RPMI8226 (cell line): ENCODE measurements around the gene ADAMTS4.

Experiments used
- DNase-seq: peaks from one replicate; pipeline ENCODE4 v3.0.0-alpha.2; 2015

The ADAMTS4 gene

DNA sequence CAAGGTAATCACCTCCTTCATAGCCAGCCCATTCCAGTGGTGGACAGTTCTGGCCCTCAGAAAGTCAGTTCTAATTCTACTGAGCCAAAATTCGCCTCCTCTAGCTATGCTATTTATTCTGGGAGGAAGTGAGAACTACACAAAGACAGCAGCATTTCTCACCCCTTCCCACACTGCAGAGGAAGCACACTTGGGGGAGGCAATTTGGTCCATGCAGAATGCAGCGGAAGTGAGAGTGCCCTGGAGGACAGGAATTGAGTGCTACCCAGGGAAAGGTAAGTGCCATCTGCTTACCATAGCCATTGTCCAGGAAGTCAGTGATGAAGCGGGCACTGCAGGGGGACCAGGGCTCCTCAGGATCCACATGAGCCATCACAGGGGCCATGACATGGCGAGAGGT is 3.7 kb downstream of the ADAMTS4 start:
- DNase-seq = no peak

DNA sequence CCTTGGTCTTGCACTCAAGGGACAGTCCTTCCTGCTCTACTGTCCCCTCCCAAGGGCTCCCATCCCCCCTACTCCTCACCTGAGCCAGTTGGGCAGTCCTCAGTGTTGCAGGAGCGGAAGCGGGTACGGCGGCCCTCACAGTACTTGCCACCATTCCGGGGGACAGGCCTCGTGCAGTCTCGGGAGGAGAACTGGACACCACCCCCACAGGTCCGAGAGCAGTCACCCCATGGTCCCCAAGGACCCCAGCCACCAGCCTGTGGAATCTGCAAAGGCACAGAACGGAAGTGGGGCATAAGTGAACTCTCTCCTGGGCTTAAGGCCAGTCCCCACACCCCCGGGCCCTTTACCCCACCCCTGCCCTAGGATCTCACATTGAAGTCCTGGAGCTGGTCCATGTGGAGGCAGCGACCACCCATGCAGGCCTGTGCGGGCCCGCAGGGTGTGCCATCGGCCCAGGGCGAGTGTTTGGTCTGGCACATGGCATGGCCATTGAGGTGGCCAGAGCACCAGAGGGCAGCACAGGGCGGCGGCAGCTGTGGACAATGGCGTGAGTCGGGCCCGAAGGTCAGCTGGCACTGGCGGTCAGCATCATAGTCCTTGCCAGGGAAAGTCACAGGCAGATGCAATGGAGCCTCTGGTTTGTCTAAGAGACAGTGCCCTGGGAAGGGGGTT is 5.2 kb downstream of the ADAMTS4 start:
- DNase-seq = no peak

DNA sequence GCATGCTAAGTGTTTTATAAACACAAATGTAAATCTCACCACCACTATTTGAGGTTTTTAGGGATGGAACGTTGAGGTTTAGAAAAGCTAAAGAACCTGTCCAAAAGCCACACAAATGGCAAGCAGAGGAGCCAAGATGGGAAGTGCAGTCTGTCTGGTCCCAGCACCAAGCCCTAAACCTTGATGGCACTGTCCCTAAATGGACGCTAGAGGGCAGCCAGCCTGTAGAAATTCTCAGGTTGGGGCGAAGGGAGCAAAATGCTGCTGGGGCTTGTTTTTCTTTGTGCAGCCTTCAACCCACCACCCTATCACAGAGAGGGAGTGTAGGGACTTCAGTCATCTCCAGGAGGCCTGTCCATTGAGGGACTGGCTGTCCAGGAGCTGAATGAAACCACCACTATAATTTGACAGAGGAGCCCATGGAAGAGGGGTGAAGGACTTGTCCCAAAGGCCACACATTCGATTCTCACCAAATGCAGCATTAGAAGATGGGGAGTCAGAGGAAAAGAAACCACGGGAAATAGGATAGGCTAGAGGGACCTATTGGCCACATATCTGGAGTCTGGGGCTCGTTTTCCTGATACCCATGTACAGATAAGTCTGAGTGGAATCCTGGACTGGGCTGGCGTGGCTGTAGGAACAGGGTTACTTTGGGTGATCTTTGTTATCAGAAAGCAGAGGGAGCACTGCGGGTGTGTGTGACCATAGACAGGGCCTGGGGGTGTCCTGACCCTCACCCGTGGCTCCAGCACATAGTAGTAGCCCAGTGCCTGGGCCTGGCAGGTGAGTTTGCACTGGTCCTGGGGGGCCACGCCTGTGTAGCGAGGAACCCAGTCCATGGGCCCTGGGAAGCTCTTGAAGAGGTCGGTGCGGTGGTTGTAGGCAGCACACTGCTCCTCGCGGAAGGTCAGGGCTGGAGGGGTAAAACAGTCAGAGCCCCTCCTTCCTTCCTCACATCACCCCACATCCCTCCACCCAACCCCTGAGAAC is 6.1 kb downstream of the ADAMTS4 start:
- peak; percentile 87 for DNase-seq

DNA sequence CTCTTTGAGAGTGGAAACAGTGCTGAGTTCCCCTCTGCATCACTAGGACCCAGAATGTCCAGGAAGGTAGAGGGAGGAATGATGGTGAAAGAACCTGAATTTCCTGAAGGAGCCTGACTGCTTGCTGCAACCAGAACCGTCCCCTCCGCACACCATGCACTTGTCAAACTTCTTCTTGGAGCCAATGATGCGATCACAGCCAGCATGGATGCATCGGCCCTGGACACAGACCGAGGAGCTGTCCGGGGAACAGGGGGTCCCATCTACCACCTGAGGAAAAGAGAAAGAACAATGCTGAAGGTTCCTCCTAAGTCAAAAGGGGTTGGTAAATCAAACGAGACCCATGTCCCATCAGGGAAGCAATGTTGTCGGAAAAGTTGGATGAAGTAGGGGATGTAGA is 6.9 kb downstream of the ADAMTS4 start:
- DNase-seq = no peak

DNA sequence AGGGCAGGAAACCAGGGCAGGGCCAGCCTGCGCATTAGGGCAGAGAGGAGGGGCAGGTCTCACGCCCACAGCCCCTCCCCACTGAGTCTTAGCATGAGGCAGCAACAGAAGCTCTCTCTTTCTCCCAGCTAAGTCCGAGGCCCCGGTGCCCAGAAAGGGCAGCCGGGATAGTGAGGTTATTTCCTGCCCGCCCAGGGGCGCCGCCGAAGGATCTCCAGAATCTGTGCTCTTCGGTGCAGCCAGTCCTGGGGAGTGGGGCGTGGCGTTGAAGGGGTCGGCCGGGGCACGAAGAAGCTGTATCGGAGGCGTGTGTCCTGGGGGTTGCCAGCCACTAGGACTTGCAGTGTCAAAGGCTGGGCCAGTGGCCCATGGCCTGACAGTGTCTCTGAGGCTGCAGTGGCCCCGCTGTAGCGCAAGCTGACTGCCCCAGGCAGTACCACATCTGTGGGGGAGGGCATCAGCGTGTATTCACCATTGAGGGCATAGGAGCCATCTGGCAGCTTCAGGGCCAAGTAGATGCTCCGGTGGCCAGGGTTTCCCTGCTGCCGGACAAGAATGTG is 7.8 kb downstream of the ADAMTS4 start:
- DNase-seq = peak; percentile 26

DNA sequence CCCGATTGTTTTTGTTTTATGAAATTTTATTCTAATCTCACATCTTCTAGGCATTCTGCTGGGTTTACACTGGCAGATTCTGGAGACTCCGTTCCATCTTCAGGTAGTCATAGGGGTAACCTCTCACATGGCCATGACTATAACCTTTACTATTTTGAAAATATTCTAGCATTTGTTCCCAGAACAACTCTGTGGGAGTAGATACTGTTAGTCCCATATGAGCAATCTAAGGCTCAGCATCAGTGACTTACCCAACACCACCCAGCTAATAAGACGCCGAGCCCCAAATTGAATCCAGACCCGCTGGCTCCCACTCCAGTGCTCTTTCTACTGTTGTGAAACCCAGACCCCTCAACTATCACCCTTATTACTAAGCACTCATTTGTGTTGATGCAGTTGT is 9.8 kb downstream of the ADAMTS4 start:
- no peak for DNase-seq

DNA sequence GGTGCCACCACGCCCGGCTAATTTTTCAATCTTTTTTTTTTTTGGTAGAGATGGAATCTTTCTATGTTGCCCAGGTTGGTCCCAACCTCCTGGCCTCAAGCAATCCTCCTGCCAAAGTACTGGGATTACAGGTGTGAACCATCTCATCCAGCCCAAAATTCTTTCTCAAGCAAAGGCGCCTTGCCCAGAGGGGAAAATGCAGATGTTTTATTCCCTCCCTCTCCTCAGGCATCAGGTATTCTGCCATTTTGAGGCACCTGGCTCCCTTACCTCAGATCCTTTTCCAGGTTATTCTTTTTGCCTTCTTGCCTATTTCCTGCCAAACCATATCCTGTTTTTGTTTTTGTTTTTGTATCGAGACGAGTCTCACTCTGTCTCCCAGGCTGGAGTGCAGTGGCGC is 10.5 kb downstream of the ADAMTS4 start:
- no peak for DNase-seq

DNA sequence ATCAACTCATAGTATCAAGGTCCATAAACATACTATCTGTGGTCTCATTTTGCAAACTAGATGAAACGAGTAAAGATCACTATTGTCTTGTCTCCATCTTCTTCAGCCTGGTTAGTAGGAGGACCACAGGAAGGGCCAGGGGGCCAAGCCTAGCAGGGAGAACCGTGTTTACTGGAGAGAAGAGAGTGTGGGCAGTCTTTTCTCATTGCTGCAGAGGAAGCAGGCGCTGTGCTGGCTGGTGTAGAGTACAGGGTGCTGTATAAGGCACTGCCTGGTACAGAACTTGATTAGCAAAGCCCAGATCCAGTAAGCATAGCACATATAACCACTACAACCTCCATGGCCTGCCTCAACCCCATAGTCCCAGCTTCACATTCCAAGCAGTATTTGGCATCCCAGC is 11.5 kb downstream of the ADAMTS4 start:
- DNase-seq = no peak

DNA sequence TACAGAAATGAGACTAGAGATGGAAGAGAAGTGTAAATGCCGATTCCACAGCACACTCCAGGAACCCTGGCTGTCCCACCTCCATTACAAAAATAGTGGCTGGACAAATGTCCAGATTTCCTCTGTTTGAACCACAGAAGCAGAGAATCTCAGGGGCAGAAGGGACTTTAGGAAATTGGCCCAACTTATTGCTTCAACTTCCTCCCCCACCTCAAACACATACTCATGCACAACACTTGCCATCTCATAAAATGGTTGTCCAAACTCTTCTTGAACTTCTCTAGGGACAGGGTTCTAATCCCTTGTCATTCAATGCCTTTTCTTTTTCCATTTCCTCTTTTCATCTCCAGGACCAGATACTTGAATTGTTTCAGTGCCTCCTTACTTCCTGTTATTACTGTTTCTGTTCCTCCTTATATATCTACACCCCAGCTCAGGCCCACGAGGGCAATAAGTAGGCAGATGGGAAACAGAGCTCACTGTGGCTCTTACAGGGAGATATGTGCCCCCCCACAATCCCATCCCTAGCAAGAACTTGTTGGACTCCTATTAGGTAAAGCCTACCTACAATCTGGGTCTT is 13.0 kb downstream of the ADAMTS4 start:
- DNase-seq = peak; percentile 67

DNA sequence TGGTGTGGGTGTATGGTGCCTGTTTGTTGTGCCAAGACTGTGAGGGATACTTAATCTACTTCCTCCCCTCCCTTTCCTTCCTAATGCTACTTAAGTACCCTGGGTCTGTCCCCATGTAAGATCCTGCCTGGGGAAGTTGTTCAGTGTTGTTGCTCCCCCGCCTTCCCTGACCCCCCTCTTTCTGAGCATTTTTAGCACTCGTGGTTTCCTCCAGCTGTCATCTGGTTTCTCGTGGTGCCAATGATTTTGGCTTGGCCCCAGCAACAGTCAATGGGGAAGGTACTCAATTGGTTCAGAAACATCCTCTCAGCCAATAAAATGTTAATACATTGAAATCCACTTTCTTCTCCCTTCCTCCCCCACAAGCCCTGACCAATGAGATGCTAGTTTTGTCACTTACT is 13.6 kb downstream of the ADAMTS4 start:
- peak; percentile 97 for DNase-seq

DNA sequence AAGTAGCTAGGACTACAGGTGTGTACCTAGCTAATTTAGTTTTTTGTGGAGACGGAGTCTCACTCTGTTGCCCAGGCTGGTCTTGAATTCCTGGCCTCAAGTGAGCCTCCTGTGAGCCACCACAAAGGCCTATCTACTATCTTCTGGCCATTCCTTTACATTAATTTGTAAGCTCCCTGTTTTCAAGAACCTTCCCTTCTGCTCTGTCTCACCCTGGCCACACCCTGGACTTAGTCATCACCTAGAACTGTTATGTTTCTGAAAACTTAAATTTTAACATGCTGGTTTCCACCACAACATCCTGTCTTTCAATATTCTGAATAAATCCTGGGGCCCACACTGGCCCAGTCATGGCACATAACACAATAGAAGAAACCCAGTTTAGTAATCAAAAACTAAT is 16.6 kb downstream of the ADAMTS4 start:
- DNase-seq = no peak

DNA sequence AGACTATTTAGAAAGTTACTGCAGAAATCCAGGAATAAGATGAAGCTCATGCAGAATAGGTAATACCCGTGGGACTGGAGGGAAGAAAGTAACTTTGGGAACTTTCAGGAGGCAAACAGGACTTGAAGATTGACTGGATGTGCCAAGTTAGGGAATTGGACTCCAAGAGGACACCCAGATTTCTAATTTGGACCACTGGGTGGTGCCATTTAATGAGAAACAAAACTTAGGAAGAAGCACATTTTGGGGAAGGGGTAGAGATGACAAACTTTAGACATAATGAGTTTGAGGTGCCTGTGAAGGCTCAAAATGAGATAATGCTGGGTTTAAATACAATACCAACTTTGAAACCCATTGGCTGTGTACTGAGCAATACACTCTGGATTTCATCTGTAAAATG is 18.2 kb downstream of the ADAMTS4 start:
- no peak for DNase-seq

DNA sequence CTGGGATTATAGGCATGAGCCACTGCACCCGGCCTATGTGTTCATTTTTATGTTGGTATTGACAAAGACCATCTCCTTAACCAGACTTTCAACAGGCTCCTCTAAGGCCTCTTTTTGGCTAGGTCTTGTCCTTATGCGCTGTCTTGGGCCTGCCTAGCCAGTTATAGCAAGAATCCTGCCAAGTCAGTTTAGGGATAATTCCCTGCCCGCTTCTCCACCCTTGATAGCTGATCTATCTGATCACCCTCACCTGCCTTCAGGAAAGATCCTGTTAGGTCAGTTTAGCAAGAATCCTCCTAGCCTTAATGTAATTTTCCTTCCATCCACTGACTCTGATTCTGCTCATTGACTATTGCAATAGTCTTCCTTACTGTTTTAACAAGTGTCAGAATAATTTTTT is 19.2 kb downstream of the ADAMTS4 start:
- DNase-seq = no peak

DNA sequence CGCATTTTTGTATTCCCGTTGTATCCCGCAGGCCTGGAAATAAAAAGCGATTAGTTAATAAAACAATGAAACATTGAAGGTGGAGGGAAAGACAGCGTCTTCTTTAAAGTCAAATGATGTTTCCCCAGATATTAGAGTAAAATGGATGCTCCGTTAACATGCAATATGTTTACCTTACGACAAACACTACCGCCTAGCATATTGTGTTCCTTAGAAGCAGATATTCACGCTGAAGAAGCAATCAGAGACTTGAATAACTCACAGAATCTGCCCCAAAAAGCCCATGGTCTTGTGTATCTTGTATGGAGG is 21.0 kb downstream of the ADAMTS4 start:
- no peak for DNase-seq

DNA sequence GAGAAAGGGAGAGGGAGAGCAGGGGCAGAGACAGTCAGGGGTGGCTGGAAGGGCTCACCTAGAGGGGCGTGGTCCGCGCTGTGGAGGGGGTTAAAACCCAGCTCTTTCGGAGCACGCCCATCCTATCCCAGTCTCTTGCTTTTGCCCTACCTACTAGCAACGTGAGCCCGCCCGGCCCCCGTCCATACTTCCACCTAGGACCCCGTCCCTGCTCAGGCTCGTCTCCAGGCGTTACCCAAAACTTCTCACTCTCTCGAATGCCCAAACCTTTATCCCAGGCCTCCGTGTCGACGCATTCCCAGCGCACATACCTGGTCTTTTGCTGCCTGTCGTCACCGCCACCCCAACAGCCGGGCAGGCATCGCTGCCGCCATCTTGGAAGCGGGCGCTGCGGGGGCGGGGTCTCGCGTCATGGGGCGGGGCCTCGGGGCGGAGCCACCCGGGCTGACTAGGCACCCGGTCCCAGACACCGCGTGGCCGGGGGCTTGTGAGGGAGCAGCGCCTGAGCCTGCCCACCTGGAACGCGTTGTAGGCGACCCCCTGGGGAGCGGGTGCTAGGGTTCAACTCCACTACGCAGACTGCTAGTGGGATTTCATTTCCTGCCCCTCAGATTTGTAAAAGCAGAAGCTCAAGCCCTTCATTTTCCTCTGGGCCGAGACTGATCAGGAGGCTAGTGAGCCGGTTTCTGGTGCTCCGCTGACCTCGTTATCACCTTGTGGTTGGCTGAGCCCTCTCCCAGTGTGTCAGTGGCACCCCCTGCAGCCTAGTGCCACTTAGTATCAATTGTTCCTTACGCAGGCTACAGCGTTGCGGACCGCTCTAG is 21.5 kb downstream of the ADAMTS4 start, which contains the start of gene B4GALT3:
B4GALT3 (minus strand) TSS at position 396 of the 824 bp plus-strand sequence. CDS start 1,447 bp downstream, outside the sequence.
- peak; percentile 91 for DNase-seq

DNA sequence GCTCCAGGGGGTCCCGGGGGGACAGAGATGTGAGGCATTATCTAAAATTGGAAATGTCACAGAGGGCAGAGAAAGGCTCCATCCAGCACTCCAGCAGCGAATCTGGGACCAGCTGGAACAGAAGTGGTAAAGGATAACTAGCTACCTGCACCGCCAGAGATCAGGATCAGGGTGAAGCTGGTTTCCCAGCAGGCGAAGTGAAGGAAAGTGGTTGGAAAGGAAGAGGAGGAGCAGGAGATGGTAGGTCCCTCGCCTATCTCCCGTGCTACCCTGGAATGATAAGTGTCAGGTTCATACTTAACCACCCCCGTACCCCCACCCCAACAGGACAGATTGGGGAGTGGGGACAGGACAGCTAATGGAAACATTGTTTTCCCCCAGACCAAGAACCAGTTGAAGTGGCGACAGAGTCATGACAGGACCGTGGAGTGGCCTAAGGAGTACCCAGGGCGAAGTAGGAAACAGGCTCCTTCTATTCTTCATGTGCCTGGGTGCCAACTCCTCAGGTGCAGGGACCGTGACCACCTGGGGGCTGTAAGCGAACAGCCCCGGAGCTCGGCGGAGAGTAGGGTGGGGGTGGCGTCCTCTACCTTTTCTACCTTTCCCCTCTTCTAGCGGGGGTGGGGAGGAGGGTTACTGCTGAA is 22.3 kb downstream of the ADAMTS4 start:
- DNase-seq = no peak

DNA sequence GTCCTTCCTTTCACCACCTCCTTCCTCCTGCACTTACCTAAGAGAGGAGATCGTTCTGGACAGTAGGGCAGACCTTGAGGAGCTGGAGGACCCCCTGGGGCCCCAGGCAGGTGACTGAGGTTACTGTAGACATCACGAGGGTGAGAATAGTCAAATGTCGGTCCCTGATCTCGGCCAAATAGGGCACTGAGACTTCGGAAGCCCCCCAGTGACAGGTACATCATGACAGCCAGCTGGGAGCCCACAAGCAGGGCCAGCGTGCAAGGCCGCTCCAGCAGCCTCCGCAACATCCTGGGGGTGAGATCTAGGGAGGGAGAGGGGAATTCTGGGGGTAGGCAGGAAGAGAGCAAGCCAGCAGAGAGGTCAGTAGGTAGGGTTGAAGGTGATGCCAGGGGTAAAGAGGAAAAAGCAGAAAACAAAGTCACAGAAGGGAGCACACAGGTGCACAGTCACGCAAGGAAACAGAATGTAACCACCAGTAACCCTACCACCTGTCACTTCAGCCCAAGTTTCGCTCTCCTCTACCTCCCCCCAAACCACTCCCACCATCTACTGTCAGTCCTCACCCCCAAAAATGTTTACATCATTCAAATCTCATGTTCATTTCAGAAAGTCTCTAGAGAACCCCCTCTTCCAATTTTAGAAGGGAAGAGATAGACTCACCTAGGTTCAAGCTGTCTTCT is 22.9 kb downstream of the ADAMTS4 start:
- peak; percentile 56 for DNase-seq

DNA sequence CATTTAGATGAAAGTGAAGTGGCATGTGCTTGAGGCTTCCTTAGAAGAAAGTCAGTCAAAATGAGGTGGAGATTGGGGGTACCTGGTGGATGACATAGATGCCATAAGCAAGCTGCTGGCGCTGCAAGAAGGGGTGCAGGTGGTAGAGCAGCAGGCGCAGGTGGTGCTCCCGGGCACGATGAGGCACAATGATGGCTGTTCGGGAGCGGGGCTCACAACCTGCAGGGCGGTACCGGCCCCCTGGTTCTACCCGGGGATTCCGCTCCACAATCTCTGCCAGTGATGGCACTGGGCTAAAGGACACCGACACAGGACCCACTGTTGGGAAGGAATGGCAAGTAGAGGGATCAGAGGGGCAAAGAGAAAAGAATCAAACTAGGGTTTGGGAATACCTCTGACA is 23.9 kb downstream of the ADAMTS4 start:
- DNase-seq = no peak

DNA sequence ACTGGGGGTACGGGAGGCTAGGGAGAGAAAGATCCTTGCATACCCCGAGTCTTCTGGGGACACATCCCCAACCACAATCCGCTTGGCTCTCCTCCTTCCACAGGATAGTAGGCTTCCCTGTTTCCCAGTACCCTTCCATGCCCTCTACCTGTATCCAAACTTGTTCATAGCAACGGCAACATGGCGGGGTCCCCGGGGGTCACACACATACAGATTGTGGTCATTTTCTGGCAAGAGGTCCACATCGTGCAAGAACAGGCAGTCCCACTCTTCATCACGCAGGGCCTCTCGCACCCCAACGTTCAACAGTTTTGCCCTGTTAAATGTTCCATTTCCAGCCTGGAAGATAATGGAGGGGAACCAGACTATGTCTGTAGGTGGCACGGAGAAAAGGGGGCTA is 25.1 kb downstream of the ADAMTS4 start:
- no peak for DNase-seq

DNA sequence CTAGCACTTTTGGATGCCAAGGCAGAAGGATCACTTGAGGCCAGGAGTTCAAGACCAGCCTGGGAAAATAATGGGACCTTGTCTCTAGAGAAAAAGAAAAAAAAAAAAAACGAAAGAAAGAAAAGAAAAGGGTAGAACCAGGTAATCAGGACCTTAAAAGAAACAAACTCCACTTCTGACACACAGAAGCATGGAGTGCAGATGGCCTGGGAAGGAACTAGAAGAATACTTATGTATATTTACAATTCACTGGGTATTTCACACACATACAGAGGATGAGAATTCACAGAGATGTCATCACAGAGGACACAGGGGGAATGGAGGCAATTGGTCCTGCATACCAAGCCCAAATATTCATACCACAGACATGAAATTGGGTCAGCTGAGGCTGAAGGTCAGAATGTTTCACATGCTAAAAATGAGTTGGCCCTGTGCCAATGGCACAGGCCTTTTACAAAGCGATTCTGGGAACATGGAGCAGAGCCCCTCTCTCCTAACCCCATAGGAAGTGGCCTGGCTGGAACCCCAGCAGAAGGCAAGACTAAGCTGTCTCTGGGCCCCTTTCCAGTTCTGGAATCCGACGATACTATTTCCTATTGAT is 26.0 kb downstream of the ADAMTS4 start:
- no peak for DNase-seq

DNA sequence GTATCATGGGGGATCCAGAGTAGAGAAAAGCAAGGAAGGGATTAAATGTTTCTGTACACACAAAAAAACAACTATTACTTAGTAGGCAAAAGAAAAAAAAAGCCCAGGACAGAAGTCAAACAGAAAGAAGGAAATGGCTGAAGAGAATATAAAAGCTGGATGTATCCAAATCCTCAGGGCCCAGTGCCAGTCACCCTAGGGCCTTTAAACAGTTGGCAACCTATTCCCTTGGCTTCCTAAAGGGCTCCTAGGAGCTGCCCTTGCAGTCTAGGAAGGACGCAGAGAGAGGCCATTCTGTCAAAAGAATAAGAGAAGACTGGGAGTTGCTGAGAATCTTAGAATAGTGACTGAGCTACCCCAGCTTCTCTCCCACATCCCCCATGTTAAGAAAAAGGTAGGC is 26.5 kb downstream of the ADAMTS4 start:
- DNase-seq = no peak
